ENCODE data around the gene NEUROD4.

GRCh38 chr12:54989829-54990228 is 29.9 kb upstream of the NEUROD4 start:
- TF ChIP-seq, protein P1, sequence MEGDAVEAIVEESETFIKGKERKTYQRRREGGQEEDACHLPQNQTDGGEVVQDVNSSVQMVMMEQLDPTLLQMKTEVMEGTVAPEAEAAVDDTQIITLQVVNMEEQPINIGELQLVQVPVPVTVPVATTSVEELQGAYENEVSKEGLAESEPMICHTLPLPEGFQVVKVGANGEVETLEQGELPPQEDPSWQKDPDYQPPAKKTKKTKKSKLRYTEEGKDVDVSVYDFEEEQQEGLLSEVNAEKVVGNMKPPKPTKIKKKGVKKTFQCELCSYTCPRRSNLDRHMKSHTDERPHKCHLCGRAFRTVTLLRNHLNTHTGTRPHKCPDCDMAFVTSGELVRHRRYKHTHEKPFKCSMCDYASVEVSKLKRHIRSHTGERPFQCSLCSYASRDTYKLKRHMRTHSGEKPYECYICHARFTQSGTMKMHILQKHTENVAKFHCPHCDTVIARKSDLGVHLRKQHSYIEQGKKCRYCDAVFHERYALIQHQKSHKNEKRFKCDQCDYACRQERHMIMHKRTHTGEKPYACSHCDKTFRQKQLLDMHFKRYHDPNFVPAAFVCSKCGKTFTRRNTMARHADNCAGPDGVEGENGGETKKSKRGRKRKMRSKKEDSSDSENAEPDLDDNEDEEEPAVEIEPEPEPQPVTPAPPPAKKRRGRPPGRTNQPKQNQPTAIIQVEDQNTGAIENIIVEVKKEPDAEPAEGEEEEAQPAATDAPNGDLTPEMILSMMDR (conservative IDR thresholded peaks at IDR 0.05; ENCODE audit: low read length) = no peak
- TF ChIP-seq EZH2phosphoT487 (IDR thresholded peaks at IDR 0.05; ENCODE audit: borderline replicate concordance, low read depth, low read length) = no peak
